Peyer's patch (tissue), 4 donors: ENCODE measurements around the gene RPL4.

Experiments
- POLR2A ChIP-seq, 2 donors: fragments of 450-650 bp; IDR thresholded peaks; one replicate each; pipeline ENCODE4 v1.5.1; 2017; ENCODE audit warnings: antibody characterized with exemption in 2 of 2, mild to moderate bottlenecking in 2 of 2, moderate library complexity in 2 of 2
- TF ChIP-seq, protein P1 (sequence below), 6 experiments: fragments of 450-650 bp in 4 of 6; fragments of 200-600 bp in 2 of 6; sonication (generic) in 1 of 6; IDR thresholded peaks; one replicate each; pipeline ENCODE4 v1.5.1; 2017 to 2019; ENCODE audit warnings: antibody characterized with exemption in 6 of 6, mild to moderate bottlenecking in 3 of 6, moderate library complexity in 1 of 6

DNA sequence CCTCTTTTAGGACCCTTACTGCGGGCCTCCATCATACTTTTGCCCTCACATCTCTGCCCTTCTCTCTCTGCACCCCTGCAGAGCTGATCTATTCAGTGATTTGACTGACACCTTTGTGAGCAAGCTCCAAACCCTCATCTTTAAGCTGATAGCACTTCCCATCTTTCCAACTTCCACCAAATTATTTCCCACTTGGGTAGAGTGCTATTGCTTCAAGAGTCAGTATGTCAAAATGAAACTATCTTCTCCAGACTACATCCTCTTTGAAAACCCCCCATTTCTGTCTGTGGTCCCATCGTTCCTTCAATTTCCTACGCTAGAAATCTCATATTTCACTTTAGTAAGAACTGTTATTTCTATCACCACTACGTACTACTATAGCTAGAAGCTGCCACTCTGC lies 20.2 kb upstream of the RPL4 start:
- TF ChIP-seq, protein P1, sequence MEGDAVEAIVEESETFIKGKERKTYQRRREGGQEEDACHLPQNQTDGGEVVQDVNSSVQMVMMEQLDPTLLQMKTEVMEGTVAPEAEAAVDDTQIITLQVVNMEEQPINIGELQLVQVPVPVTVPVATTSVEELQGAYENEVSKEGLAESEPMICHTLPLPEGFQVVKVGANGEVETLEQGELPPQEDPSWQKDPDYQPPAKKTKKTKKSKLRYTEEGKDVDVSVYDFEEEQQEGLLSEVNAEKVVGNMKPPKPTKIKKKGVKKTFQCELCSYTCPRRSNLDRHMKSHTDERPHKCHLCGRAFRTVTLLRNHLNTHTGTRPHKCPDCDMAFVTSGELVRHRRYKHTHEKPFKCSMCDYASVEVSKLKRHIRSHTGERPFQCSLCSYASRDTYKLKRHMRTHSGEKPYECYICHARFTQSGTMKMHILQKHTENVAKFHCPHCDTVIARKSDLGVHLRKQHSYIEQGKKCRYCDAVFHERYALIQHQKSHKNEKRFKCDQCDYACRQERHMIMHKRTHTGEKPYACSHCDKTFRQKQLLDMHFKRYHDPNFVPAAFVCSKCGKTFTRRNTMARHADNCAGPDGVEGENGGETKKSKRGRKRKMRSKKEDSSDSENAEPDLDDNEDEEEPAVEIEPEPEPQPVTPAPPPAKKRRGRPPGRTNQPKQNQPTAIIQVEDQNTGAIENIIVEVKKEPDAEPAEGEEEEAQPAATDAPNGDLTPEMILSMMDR (IDR thresholded peaks at IDR 0.05), result no peak
- TF ChIP-seq POLR2A (IDR thresholded peaks at IDR 0.05), result no peak
